SH-SY5Y (cell line): ENCODE results near the gene EPAS1.

Experiments used
- GATA2 ChIP-seq: IDR thresholded peaks from 2 replicates; pipeline ENCODE4 v1.6.1; 2011; ENCODE audit warnings: mild to moderate bottlenecking, low read depth, low read length
- GATA3 ChIP-seq: IDR thresholded peaks from 2 replicates; pipeline ENCODE4 v1.6.1; 2011; ENCODE audit warnings: low read depth, mild to moderate bottlenecking, low read length, moderate library complexity

- TF ChIP-seq GATA3 (no peak), GATA2 (no peak)
Measured at GRCh38 chr2:46387292-46387691, 90.1 kb downstream of the EPAS1 start.
